GM12875 (cell line): ENCODE measurements around the gene IGFLR1.

Experiments used
- H3K4me3 ChIP-seq: one replicate; pipeline ENCODE4 v1.5.1; 2011; ENCODE audit warnings: low read depth, low read length, control low read depth
- CTCF ChIP-seq: IDR thresholded peaks from 2 replicates; pipeline ENCODE4 v1.5.1; 2011; ENCODE audit warnings: low read depth, mild to moderate bottlenecking, control low read depth, inconsistent platforms, low read length, moderate library complexity, borderline replicate concordance; ENCODE audit not compliant: insufficient read depth

IGFLR1 gene

GRCh38 chr19:35722897-35723296, 19.4 kb downstream of the IGFLR1 start:
- no peak for TF ChIP-seq CTCF
- H3K4me3 ChIP-seq: no peak overlapping the region

DNA sequence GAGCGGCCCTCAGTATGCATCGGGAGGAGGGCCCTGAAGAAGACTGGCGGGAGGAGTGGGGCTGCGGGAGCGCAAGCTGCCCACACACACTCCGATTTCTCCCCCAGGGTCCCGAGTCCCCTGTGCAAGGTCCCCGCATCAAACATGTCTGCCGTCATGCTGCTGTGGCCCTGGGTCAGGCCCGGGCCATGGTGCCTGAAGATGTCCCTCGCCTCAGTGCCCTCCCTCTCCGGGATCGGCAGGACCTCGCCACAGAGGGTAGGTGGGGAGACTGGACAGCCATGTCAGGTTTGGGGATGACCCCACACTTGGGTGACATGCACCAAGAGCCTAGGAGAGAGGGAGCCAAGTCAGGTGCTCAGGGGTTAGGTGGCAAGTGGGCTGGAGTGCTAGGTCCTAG, 19.8 kb downstream of the IGFLR1 start:
- no peak for TF ChIP-seq CTCF
- H3K4me3 ChIP-seq: no peak overlapping the region

- no peak for TF ChIP-seq CTCF
- H3K4me3 ChIP-seq: no peak overlapping the region
Measured at GRCh38 chr19:35721374-35721773, 20.9 kb downstream of the IGFLR1 start.

GRCh38 chr19:35720648-35721047, 21.6 kb downstream of the IGFLR1 start:
- H3K4me3 ChIP-seq: no peak overlapping the region

GRCh38 chr19:35720163-35720524, 22.1 kb downstream of the IGFLR1 start:
- no peak for TF ChIP-seq CTCF
- H3K4me3 ChIP-seq: no peak overlapping the region

More at GRCh38 chr19:35720648-35721047, 21.6 kb downstream of the IGFLR1 start:
- no peak for TF ChIP-seq CTCF

GRCh38 chr19:35719402-35720162, 22.7 kb downstream of the IGFLR1 start:
- H3K4me3 ChIP-seq: no peak overlapping the region
- no peak for TF ChIP-seq CTCF

- no peak for TF ChIP-seq CTCF
- H3K4me3 ChIP-seq: peak overlapping the region; percentile 84
Measured at GRCh38 chr19:35718345-35719041, 23.8 kb downstream of the IGFLR1 start.
